ENCODE measurements around the gene EXOC4. TPM values are rescaled to one million over a fixed set of nuclear protein-coding genes. Genes with fewer than 3 reads are reported as not detected.

Gene EXOC4
- total and polyA plus RNA-seq, 2 donors (not counting 3 experiments of a cell fraction or from before 2014, with no cell fraction given) = 20.3 to 73.1 TPM

DNA sequence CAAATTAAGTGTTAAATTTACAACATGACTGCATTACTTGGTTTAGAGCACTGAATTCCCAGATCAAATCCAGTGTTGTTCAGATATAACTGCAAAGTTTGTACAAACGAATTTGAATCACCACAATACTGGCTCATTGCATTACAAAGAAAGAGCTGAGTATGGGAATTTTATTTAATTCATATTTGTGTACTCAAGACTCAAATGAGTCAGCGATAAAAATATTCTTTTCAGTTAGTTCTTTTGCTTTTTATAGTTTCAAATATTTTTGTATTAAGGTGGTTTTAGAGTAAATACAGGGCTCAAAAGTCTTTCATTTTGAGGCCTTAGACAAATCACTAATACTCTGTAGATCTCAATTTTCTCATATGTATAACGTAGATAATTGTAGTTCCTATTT, 805.6 kb downstream of the EXOC4 start:
- CTCF ChIA-PET = no interaction called here
- Histone ChIP-seq H3K4me1 (ENCODE audit: control insufficient read depth, extremely low read depth, insufficient read depth, low read length) (no peaks in the 10 kb centered on the region), H3K4me2 (ENCODE audit: insufficient read depth, low read length) (no peak overlapping the region), H3K27me3 (ENCODE audit: control insufficient read depth in 2 of 2, insufficient read depth in 2 of 2, low read length in 2 of 2) (no peaks in the 10 kb centered on the region), H3K36me3 (ENCODE audit: control insufficient read depth in 2 of 2, extremely low read depth in 1 of 2, insufficient read depth in 2 of 2, low read length in 2 of 2) (no peaks in the 10 kb centered on the region), H3K9me3 (replicated peaks; ENCODE audit: control insufficient read depth, insufficient read depth, low read length) (no peaks in the 10 kb centered on the region), H3K79me2 (ENCODE audit: control insufficient read depth, insufficient read depth, low read length) (no peaks in the 10 kb centered on the region), H2AFZ (ENCODE audit: low read depth, low read length) (no peak overlapping the region), H3K27ac (ENCODE audit: insufficient read depth, low read depth, low read length) (no peak overlapping the region), H4K20me1 (replicated peaks; ENCODE audit: control insufficient read depth, extremely low read depth, insufficient read depth, low read length) (no peaks in the 10 kb centered on the region), H3K4me3 (replicated peaks in 1 of 3; ENCODE audit: insufficient read depth in 1 of 3, low read depth in 1 of 3, low read length in 3 of 3) (no peak overlapping the region), H3K9ac (replicated peaks; ENCODE audit: extremely low read depth, insufficient read depth, low read length) (no peak overlapping the region), H3K9me1 (replicated peaks; ENCODE audit: control insufficient read depth, extremely low read depth, insufficient read depth, low read length) (no peaks in the 10 kb centered on the region)
- dilution Hi-C loops (cut with MboI; ENCODE audit: extremely low pct_ligation_motif_present, low sequenced_read_pairs) = no loop called here
- intact Hi-C loops (cut with micrococcal nuclease) = no loop called here
- DNase-seq (ENCODE audit: low read depth, low spot score) (no peak), FAIRE-seq (no peak)
- no peak for TF ChIP-seq FOS (IDR thresholded peaks at IDR 0.05; ENCODE audit: borderline replicate concordance, insufficient read depth, low read length)
- TF ChIP-seq POLR2A (IDR thresholded peaks at IDR 0.05; ENCODE audit: low read depth, low read length) = no peak
- TF ChIP-seq, protein P1, sequence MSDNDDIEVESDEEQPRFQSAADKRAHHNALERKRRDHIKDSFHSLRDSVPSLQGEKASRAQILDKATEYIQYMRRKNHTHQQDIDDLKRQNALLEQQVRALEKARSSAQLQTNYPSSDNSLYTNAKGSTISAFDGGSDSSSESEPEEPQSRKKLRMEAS (IDR thresholded peaks at IDR 0.05; ENCODE audit: insufficient read depth, insufficient read length) = no peak
- no peak for TF ChIP-seq JUN (IDR thresholded peaks at IDR 0.05; ENCODE audit: borderline replicate concordance, insufficient read depth, insufficient read length, low read depth)
- TF ChIP-seq, protein P2, sequence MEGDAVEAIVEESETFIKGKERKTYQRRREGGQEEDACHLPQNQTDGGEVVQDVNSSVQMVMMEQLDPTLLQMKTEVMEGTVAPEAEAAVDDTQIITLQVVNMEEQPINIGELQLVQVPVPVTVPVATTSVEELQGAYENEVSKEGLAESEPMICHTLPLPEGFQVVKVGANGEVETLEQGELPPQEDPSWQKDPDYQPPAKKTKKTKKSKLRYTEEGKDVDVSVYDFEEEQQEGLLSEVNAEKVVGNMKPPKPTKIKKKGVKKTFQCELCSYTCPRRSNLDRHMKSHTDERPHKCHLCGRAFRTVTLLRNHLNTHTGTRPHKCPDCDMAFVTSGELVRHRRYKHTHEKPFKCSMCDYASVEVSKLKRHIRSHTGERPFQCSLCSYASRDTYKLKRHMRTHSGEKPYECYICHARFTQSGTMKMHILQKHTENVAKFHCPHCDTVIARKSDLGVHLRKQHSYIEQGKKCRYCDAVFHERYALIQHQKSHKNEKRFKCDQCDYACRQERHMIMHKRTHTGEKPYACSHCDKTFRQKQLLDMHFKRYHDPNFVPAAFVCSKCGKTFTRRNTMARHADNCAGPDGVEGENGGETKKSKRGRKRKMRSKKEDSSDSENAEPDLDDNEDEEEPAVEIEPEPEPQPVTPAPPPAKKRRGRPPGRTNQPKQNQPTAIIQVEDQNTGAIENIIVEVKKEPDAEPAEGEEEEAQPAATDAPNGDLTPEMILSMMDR (IDR thresholded peaks at IDR 0.05; ENCODE audit: extremely low read depth in 1 of 2, insufficient read depth in 1 of 2, low read depth in 1 of 2, low read length in 2 of 2) = no peak
- TF ChIP-seq POLR2AphosphoS5 (IDR thresholded peaks at IDR 0.05; ENCODE audit: insufficient read depth, low read depth, low read length) = no peak
- no peak for TF ChIP-seq GATA2 (IDR thresholded peaks at IDR 0.05; ENCODE audit: insufficient read depth, insufficient read length, low read depth, low read length)
- TF ChIP-seq MYC (IDR thresholded peaks at IDR 0.05; ENCODE audit: low read depth, low read length) = no peak
- TF ChIP-seq EZH2 (IDR thresholded peaks at IDR 0.05; ENCODE audit: borderline replicate concordance, low read depth, low read length, severe bottlenecking) = no peak
- BruUV-seq (replicated peaks) = no TSS peak
- POLR2A ChIA-PET = no interaction called here
